Inferior parietal cortex (tissue), 1 donor: ENCODE results near the gene MET.
"Not testable (repeated sequence)": the region's sequence is repeated elsewhere in the genome, so short reads cannot be mapped to it uniquely, and the experiment has no call there.

ENCODE experiments used
- DNase-seq: peaks from one replicate; pipeline ENCODE4 v3.0.0-alpha.2; 2016; ENCODE audit errors: extremely low spot score

The MET gene

DNA sequence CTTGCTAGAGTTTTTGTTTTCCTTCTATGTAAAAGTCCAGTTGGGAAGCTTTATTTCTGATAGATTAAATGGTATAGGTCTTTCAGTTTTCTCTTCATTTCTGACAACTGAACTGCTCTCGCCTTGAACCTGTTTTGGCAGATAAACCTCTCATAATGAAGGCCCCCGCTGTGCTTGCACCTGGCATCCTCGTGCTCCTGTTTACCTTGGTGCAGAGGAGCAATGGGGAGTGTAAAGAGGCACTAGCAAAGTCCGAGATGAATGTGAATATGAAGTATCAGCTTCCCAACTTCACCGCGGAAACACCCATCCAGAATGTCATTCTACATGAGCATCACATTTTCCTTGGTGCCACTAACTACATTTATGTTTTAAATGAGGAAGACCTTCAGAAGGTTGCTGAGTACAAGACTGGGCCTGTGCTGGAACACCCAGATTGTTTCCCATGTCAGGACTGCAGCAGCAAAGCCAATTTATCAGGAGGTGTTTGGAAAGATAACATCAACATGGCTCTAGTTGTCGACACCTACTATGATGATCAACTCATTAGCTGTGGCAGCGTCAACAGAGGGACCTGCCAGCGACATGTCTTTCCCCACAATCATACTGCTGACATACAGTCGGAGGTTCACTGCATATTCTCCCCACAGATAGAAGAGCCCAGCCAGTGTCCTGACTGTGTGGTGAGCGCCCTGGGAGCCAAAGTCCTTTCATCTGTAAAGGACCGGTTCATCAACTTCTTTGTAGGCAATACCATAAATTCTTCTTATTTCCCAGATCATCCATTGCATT lies 27.1 kb downstream of the MET start:
- DNase-seq, result no peak

DNA sequence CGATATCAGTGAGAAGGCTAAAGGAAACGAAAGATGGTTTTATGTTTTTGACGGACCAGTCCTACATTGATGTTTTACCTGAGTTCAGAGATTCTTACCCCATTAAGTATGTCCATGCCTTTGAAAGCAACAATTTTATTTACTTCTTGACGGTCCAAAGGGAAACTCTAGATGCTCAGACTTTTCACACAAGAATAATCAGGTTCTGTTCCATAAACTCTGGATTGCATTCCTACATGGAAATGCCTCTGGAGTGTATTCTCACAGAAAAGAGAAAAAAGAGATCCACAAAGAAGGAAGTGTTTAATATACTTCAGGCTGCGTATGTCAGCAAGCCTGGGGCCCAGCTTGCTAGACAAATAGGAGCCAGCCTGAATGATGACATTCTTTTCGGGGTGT lies 27.7 kb downstream of the MET start:
- no peak for DNase-seq

DNA sequence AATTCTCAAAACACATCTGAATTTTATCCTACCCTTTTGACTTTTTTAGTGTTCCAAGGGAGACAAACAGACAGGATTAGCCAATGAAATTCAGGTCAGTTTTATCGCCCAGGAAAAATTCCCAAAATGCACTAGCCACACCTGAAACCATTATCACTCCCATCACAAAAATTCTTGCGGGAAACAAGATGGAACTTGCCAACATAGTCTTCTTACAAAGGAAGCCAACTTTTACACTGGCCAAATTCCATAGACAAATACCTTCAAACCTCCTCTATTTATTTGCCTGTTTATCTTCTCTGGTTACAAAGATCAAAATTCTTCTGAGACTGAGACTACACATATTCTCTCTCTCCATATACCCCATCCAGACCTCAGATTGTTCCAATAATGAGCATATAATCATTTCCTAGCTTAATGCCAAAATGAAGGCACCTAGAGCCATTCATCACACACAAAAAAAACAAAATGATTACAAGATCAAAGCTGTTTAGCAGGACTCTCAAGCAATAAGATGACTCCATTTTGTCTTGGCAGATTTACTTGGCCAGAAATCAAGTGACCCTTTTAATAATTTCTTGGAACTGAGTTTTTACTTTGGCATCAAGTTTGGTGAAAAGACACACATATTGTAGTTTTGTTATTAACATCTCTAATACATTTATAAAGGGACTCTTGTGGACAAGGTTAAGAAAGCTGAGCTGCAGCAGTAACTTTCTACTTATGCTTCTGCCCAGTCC lies 30.2 kb downstream of the MET start:
- no peak for DNase-seq

DNA sequence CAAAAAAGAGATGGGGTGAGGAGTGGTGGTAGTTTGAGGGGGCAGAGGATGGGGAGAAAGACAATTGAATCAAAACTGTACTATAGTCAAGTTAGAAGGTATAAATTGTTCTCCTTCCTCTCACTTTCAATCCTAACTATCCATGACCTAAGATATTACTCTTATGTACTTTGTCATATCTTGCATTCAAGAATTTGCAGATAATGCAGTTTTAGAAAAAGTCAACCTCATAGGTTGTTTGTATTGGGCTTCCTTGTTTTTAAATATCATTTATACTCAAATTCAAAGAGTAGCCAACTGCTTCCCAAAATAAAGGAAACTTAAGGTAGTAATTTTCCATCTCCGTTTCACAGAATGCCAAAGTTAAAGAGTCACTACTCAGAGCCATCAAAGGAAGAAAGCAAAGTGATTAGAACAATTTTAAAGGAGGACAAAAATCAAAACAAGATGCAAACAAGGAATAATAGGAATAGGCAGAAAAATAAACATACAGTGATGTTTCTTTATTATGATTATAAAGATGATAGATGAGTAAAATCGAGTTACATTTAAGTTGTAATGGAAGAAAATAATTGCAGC lies 32.7 kb downstream of the MET start:
- DNase-seq, result no peak

DNA sequence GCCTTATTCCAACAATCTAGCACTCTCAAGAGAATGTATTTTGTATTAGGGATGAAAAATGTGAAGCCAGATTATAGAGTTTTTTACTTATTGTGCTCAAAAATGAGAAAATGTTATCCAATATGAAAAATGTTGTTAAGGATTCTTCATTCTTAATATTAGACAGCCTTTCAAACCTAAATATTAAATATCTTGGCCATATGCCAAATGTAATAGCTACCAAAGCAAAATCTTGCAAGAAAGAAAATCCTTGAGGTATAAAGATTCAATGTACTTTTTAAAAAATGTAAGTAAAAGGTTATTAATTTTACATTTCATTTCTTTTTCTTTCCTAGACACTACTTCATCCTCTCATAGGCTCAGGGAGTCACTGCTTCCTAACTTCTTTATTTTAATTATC lies 33.4 kb downstream of the MET start:
- no peak for DNase-seq

DNA sequence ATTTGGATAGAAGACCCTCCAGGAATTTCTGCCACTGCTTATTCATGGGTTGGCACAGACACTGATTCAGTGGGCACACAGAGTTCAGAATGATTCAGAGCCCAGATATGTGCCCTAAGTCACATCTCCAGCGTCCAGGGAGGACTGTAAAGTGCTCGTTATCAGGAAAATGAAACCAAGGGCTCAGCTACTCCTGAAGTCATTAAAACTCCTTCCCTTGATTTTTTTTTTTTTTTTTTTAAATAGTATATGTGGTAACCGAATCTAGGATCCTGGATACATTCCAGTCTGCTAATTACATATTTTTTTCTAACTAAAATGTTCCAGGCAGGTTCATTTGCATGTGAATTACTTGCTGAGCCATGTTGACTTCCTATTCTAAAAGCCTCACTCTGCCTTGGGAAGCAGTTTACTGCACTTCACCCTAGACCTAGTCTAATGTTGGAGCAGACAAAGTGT lies 34.7 kb downstream of the MET start:
- DNase-seq, result no peak

DNA sequence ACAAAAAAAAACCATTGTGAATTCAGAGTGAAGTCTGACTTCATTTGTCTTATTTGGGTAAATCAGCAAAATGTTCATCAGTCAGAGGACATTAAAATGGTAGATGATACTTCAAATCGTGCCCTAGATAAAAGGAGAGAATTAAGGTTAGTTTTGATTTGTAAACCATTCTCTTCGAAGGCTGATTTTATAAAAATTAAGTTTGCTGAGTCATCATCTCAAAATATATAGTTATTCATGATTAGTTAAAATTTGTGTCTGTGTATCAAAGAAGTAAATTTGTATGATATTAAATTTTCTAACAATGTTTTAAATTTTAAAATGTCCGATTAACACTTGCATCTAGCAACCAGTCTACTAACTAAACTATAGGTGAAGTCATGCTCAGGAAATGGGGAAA lies 35.3 kb downstream of the MET start:
- no peak for DNase-seq

DNA sequence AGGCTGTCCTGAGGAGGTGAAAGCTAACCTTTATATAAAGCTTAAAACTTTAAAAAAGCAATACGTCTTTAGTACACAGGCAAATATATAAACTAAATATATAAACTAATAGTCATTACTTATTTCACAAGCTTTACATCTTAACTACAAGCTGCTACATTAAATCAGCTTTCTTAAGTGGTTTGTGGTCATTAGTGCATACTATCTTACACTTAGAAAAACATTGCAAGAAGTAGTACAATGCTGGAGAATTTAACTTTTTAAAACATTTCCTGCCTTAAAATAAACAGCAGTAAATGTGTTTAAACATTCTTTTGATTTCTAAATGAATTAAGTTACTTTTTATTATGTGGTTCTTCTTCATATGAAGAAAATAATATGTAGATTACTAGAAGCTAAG lies 36.3 kb downstream of the MET start:
- DNase-seq, result no peak

DNA sequence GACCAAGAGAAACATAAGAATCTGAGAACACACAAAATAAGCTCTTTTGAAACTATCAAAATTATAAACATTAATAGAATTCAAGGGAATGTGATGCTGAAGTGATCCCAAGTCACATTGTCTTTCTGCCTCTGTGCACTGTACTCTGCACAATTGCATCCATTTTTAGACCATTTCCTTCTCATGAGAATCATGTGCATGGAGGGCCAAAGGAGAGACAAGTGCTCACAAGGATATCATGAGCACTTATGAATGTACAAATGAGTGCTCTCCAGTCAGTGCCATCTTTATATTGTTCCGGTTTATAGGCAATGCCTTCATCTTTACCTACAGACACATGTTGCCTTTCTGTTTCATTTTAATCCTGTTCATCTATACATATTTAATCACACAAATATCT lies 36.9 kb downstream of the MET start:
- DNase-seq, result no peak

DNA sequence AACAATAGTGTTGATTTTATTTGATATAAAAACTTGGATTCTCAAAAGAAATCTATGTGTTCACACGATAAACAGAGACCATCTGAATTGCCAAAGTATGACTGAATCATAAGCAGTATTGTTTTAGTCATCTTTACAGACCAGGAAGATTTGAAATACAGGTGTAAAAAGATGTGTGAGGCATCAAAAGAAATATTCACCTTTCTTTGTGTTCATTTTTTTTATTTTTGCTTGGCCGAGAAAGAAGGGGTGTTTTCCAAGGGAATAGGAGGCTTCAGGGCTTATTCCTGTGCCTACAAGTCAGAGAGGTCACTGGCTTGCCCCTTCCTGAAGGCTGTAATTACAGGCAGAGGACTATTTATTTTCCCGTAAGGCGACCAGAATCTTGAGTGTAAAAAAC lies 37.3 kb downstream of the MET start:
- no peak for DNase-seq

DNA sequence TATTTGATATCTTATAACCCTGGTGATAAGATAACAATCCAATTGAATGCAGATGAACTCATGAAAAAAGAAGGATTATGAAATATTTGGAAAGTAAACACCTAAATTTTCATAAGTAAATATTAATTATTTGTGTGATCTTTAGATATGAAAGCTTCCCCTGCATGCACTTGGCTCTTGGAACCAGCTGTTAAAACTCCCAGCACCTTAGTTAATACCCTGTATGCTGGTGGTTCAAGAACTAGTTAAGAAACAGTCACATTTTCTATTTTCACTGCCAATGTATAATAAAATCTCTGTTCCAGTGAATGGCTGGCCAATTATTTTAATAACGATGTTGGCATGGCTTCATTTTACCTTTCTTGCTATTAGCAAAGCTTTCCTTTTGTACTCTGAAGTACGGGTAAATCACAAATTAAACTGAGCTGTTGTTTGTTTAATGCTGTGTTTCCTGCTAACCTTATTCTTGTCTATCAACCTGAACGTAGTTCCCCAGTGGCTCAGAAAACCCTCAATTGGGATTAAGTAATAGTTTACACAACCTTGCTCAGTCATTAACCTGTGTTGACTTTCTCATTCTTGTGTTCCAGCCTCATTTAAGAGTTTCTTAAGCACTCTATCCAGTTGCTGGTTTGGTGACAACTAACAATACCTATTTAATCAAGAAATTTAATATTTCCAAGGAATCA lies 38.9 kb downstream of the MET start:
- no peak for DNase-seq

DNA sequence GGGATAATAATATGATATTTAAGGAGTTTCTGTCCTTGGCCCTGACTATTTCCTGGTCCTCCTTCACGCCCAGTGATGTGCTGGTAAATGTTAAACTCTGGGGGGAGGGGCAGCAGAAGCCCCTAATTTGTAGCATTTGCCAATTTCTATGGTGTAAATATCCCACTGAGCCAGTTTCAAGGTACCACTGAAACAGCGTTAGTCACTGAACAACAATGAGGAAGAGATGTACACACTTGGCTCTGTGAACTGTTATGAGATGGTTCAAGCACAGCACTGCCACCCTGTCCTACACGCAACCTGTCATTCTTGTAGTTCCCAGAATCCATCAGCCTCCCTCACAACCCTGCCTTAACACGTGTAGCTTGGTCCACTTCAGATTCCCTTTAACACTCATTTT lies 39.8 kb downstream of the MET start:
- no peak for DNase-seq

DNA sequence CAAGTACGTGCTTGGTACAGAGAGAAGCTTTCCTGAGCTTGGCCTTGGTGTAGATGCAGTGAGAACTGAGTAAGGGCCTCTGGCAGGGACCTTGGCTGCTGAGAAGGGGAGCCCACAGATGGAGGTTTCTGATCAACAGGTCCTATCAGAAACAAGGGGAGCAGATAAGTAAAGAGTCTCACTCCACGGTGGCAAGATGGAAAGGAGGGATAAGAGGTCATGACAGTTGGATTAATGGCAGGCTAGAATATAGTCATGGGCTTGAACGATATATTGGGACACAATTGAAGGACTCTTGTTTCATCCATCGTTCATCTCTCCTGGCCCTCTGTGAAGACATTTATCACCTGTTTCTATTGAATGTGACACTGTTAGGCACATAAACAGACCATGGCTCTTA lies 41.5 kb downstream of the MET start:
- no peak for DNase-seq

DNA sequence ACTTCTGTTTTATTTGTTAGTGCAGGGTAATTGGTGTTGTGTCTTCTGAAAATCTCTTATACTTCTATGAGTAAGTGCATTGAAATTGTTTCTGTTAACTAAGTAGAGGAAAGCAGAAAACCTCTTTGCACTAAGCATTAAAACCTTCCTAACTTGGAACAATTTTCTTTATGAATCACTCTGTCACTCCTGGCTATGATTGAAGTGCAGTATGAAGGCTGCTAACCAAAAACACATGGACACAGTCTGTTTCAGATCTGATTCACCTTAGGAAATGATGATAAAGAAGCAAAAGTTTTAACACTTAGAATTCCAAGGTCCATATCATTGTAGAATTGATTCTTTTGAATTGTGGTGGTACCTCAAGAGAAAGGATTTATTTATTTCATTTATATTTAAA lies 41.9 kb downstream of the MET start:
- no peak for DNase-seq

DNA sequence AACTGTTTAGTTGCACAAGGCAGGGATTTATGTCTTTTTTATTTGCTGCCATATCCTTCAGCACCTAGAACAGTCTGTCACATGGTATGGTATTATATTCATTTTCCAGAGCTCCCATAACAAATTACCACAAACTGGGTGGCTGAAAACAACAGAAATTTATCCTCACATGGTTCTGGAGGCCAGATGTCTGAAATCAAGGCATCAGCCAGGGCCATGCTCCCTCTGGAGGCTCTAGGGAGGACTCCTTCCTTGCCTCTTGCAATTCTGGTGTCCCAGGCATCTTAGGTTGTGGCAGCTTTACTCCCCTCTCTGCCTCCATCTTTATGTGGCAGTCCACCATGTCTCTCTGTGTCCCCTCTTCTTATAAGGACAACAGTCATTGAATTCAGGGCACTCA lies 43.1 kb downstream of the MET start:
- no peak for DNase-seq

DNA sequence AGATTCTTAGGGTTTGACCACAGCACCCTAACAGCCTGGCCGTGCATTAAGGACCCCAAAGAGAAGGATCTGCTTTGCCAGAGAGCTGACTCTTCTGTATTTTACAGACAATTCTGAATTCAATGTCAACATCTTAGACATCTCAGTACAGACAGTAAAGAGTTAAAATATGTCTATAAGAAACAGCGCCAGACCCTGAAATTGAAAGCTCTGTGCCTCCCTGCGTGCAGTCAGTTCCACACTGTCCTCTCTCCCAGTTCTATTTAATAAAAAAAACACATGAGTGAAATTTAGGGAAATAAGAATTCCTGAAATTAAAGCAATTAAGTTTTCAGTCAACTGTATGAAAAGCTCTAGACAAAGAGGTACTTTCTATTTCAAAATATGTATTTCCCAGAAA lies 45.1 kb downstream of the MET start:
- DNase-seq, result no peak

DNA sequence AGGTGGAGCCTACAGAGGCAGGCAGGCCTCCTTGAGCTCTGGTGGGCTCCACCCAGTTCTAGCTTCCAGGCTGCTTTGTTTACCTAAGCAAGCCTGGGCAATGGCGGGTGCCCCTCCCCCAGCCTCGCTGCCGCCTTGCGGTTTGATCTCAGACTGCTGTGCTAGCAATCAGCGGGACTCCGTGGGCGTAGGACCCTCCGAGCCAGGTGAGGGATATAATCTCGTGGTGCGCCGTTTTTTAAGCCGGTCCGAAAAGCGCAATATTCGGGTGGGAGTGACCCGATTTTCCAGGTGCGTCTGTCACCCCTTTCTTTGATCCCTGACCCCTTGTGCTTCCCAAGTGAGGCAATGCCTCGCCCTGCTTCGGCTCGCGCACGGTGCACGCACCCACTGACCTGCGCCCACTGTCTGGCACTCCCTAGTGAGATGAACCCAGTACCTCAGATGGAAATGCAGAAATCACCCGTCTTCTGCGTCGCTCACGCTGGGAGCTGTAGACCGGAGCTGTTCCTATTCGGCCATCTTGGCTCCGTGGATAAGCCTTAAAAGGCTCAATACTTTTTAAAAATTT lies 52.0 kb downstream of the MET start:
- DNase-seq, result not testable (repeated sequence)

DNA sequence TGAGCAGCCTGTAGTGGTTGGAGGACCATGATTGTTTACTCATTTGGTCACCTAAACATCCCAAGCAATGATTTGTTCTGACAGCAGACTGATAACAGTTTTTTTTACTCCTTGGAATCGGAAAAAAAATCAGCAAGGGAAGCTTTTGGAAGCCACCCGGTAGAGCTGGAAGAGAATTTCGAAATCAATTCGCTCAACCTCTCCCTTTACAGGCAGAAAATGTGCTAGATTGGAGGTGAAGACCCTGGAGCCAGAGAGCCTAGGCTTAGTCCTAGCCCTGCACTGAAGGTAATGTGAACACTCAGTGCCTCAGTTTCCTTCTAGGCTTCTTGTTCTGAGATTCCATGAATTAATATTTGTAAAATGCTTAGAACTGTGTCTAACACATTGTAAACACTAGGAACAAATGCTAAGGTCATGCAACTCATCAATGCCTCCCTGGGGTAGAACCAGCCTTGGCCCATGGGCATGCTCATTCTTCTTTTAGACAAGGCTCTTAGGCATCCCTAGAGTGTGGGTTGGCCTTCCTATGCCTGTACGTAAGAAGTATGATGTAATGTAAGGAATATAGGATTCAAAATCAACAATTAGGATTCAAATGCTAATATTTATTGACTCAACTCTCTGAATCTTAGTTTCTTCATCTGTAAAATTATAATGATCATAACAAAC lies 52.7 kb downstream of the MET start:
- DNase-seq, result no peak

DNA sequence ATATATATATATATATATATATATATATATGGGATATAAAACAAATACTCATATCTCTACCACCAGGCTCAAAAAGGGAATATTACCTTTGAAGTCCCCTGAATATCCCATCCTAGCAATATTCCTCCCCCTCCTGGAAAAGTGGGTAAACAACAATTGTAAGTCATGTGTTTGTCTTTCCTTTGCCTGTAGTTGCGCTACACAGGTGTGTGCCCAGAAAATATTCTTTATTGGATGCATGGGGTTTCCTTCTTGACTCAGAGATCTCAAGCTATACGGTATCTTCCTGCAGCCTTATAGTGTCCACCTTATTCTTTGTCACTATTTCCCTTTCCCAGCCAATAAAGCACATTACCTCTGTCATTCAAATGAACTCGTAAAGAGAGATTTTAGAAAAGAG lies 54.2 kb downstream of the MET start:
- DNase-seq, result no peak

DNA sequence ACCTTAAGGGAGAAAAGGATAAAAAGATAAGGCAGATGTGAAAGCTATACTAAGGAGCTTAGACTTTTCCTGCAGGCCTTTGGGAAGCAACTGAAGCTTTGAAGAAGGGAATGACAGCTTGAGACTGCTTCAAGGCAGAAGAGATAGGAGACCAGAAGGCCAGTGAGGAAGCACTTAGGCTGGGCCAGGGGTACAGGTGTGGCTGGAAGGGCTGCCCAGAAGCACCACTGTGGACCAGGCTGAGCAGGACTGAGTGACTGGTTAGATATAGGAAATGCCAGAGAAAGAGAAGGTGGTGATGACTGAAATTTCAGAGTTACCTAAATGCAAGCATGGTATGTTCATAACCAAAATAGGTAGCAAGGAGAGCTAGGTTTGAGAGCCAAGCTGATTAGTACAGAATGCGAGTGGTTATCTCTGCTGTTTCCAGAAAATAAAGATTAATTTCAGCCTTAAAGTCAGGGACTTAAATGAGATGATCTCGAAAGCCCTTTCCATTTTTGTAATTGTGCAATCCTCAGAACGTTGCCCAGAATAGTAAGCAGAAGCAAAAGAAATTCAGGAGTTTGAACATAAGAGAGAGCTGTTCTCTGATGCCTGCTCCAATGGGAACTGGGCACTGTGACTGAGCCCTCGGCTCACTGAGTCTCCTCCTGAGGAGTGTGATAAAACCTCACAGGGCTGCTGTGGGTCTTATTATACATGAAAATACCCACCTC lies 54.9 kb downstream of the MET start:
- DNase-seq, result no peak
